SH-SY5Y (cell line): Measurements from ENCODE around the gene MGAT1.

ENCODE experiments used
- GATA2 ChIP-seq: IDR thresholded peaks from 2 replicates; pipeline ENCODE4 v1.6.1; 2011; ENCODE audit warnings: mild to moderate bottlenecking, low read depth, low read length
- GATA3 ChIP-seq: IDR thresholded peaks from 2 replicates; pipeline ENCODE4 v1.6.1; 2011; ENCODE audit warnings: low read depth, mild to moderate bottlenecking, low read length, moderate library complexity

DNA sequence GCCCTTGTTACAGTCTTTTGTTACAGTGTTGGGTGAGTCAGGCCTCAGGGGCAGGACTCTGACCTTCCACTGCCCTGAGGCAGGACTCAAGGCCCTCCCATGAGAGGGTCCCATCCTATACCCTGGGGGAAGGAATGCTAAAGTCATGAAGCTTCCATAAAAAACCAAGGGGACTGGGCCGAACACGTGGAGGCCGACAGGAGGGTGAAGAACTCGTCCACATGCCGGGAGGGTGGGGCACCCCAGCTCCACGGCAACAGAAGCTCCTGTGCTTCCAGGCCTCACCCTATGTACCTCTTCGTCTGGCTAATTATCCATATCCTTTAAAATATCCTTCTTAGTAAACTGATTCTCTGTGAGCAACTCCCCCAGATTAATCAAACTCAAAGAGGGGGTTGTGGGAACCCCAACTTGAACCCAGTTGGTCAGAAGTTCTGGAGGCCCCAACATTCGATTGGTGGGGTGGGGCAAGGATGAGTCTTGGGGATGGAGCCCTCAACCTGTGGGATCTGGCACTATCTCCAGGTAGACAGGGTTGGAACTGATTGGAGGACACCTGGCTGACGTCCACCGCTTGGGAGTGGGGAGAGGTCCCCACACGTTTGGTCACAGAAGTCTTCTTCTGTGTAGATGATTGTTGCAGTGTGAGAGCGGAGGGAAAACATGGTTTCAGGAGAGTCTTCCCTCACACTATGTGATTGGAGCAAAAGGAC lies 19.1 kb downstream of the MGAT1 start:
- no peak for TF ChIP-seq GATA2
- TF ChIP-seq GATA3: no peak
